Medulla oblongata (tissue), 1 donor: Measurements from ENCODE around the gene NDST1.

Source experiments
- DNase-seq: peaks from one replicate; pipeline ENCODE4 v3.0.0-alpha.2; 2015; ENCODE audit errors: extremely low spot score

NDST1 gene

DNA sequence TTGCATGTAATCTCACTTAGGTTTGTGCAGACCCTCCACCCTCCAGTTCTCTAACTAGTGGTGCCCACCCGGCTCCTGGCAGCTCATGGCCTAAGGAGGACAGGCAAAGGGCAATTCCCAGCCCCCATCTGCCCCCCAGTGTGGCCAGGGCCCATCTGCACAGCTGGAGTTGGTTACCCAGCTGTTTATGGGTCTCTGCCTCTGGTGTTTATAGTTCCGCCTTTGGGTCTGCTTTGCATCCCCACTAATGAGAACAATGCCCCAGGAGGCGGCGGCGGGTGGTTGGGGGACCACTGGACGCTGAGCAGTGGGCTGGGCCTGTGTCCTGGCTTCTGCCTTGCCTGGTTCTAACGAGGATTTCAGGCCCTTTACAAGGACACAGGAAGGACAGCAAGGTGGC lies 62.4 kb downstream of the NDST1 start:
- no peak for DNase-seq

- DNase-seq: no peak
These were observed 63.9 kb downstream of the NDST1 start for GRCh38 chr5:150571836-150572235.

GRCh38 chr5:150573216-150573615 lies 65.3 kb downstream of the NDST1 start:
- DNase-seq: no peak

GRCh38 chr5:150573867-150574817 lies 66.2 kb downstream of the NDST1 start:
- no peak for DNase-seq

- DNase-seq: no peak
These were observed 67.1 kb downstream of the NDST1 start for GRCh38 chr5:150574818-150575547.

DNA sequence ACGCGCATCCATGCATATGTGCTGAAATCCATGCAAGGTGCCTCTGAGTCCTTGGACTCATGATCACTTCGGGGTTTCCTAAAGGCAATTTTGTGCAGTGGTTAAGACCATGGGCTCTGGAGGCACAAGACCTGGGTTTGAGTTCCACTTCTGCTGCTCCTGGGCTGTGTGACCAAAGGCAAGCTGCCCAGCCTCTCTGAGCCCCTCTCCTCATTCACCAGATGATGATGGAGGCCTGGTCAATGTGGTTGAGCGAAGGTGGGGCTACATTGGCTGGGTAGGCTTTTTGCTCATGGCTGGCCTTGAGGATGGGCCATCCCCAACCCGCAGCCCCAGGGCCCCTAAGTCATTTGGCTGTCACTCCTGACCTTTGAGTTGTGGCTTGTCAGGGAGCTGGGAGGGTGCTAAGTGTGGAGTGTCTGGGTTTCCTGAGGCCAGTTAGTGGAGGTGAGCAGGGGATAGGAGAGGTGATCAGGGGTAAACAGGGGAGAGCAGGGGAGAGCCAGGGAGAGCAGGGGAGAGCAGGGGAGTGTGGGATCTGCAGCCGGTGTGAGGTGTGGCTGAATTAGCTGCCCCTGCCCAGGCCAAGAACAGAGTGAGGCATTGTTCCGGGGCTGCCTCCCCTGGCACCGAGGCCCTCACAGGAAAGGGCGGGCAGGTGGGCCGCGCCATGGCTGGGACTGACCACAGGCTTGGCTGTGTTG lies 68.0 kb downstream of the NDST1 start:
- no peak for DNase-seq

GRCh38 chr5:150576449-150576949 lies 68.6 kb downstream of the NDST1 start:
- DNase-seq: no peak

GRCh38 chr5:150577378-150578139 lies 69.6 kb downstream of the NDST1 start:
- no peak for DNase-seq

DNA sequence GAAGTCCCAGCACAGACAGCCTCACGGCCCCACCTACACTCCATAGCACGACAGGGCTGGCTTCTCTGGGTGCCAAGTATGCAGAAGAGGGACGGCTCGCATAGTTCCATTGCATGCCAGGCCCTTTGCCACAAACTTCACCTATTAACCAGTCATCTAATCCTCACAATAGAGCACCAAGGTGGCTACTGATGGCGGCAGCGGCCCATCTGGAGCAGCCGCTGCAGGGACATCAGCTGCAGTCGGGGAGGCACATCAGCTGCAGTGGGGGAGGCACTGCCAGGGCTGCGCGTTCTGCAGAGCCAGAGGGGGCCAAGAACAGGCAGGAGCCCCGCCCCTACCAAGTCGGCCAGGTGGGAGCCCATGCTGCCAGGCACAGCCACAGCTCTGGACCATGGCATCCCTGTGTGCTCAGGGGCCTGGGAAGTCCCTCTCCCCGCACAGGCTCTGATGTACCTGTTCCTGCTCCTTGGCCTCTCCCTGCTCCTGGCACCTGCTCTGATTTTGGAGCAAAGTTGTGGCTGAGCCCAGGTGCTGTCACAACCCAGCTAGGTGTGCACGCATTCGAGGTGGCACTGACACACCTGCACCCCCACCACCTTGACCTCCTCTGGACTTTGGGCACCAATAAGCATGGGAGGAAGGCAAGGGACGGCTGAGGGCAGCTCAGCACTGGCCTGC lies 71.0 kb downstream of the NDST1 start:
- DNase-seq: no peak

GRCh38 chr5:150579462-150580400 lies 71.8 kb downstream of the NDST1 start:
- no peak for DNase-seq

DNA sequence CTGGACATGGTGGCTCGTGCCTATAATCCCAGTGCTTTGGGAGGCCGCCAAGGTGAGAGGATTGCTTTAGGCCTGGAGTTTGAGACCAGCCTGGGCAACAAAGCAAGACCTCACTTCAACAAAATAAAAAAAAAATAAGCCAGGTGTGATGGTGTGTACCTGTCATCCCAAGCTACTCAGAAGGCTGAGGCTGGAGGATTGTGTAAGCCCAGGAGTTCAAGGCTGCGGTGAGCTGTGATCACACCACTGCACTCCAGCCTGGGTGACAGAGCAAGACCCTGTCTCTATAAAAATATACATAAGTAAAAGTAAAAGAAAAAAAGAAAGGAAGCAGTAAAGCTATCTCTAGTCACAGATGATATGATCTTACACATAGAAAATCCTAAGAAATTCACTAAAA lies 73.0 kb downstream of the NDST1 start:
- no peak for DNase-seq

DNA sequence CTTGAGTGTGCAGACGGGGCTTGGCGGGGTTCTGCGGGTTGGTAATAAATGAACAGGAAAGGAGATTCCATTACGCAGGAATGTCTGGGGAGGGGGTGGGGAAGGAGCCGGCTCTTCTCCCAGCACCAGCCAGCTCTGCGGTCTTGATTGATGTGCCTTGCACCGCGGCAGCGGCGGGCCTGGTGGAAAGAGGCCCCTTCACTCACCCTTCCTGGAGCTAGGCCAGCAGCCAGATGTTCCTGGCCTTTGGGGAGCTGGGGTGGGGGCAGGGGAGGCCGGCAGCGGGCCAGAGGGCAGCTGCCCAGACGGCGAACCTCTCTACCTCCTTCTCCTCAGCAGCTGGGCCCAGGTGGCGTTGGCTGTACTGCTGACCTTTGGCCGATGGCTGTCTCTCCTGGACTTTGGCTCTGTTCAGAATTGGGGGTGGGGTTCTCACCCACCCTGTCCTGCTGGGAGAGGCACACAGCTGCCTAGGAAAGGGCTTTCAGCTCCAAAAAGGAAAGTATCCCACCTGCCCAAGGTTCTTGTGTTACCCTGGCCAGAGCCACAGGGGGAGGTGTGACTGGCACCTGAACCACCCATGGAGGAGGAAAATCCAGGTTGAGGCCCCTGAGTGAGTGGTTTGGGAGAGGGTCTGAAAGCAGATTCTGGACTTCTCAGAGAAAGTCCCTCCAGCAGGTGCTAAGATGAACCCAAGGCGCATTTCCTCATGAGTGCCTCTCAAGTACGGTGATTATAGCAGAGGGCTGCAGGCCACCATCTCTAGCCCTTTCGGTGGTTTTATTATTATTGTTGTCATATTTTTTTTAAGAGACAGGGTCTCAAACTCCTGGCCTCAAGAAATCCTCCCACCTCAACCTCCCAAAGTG lies 74.5 kb downstream of the NDST1 start:
- no peak for DNase-seq

DNA sequence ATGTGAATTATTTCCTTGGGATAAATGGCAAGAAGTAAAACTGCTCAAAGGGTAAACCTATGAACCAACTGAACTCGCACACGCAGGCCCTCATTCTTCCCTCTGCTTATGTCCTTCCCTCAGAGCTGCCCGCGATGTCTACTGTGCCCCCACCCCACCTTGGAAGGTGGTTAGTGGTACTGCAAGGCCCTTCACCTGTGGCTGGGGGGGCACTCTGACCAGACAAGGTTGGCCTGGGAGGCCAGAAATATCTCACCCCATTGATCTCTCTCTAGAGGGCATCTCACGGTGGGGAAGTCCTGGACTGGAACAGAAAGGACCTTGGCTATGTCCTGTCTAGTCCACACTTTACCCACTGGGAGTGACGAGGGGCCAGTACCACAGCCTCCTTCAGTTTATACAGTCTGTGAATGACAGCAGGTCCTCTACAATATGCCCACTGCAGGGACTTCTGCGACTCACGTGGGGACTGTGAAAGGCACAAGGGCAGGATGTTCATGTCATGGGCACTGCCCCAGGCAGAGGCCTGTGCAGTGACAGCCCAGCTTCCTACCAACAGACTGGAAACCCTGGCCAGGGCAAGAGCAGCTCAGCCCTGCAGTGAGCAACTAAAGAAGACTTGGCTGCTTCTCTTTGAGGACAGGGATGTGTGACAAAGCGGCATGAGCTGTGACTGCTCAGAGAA lies 75.8 kb downstream of the NDST1 start:
- DNase-seq: no peak

- no peak for DNase-seq
These were observed 76.8 kb downstream of the NDST1 start for GRCh38 chr5:150584556-150585335.

- no peak for DNase-seq
These were observed 77.9 kb downstream of the NDST1 start for GRCh38 chr5:150585781-150586341.

GRCh38 chr5:150587016-150587415 lies 79.1 kb downstream of the NDST1 start:
- no peak for DNase-seq
